Measurements from ENCODE around the gene KLHL35. TPM values are rescaled to one million over a fixed set of nuclear protein-coding genes. Genes with fewer than 3 reads are reported as not detected.

Gene KLHL35
- total and polyA plus RNA-seq, 2 donors from 2014 or later, result 0.26 to 1.8 TPM

- Histone ChIP-seq H3K9ac (ENCODE audit: low read length in 3 of 3) (no peak overlapping the region), H3K27me3 (ENCODE audit: control insufficient read depth, insufficient read depth, low read length) (peaks cover 11% of the 10 kb centered on the region), H3K27ac (ENCODE audit: low read depth in 2 of 2, low read length in 2 of 2) (no peak overlapping the region), H3K4me1 (ENCODE audit: control insufficient read depth in 2 of 3, insufficient read depth in 2 of 3, low read depth in 1 of 3, low read length in 3 of 3) (no peaks in the 10 kb centered on the region), H3K9me3 (ENCODE audit: control insufficient read depth in 2 of 3, insufficient read depth in 1 of 3, low read length in 3 of 3) (no peaks in the 10 kb centered on the region), H3K36me3 (ENCODE audit: control insufficient read depth in 2 of 3, insufficient read depth in 3 of 3, low read length in 3 of 3) (no peaks in the 10 kb centered on the region), H3K4me3 (ENCODE audit: low read length in 3 of 3) (no peak overlapping the region)
- DNase-seq, result no peak
- intact Hi-C loops (cut with DNase I), result no loop called here
- FAIRE-seq, result no peak
- TF ChIP-seq, protein P1, sequence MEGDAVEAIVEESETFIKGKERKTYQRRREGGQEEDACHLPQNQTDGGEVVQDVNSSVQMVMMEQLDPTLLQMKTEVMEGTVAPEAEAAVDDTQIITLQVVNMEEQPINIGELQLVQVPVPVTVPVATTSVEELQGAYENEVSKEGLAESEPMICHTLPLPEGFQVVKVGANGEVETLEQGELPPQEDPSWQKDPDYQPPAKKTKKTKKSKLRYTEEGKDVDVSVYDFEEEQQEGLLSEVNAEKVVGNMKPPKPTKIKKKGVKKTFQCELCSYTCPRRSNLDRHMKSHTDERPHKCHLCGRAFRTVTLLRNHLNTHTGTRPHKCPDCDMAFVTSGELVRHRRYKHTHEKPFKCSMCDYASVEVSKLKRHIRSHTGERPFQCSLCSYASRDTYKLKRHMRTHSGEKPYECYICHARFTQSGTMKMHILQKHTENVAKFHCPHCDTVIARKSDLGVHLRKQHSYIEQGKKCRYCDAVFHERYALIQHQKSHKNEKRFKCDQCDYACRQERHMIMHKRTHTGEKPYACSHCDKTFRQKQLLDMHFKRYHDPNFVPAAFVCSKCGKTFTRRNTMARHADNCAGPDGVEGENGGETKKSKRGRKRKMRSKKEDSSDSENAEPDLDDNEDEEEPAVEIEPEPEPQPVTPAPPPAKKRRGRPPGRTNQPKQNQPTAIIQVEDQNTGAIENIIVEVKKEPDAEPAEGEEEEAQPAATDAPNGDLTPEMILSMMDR (IDR thresholded peaks at IDR 0.05; ENCODE audit: borderline replicate concordance, extremely low read depth, insufficient read depth), result no peak
These were observed 3.8 kb upstream of the KLHL35 start for GRCh38 chr11:75436806-75437205.

- Histone ChIP-seq H3K27me3 (ENCODE audit: control insufficient read depth, insufficient read depth, low read length) (peaks cover 19% of the 10 kb centered on the region), H3K4me1 (ENCODE audit: control insufficient read depth in 2 of 3, insufficient read depth in 2 of 3, low read depth in 1 of 3, low read length in 3 of 3) (peaks cover 0 to 2% (median 0%) of the 10 kb centered on the region in 3 donors), H3K9me3 (ENCODE audit: control insufficient read depth in 2 of 3, insufficient read depth in 1 of 3, low read length in 3 of 3) (no peaks in the 10 kb centered on the region), H3K27ac (ENCODE audit: low read depth in 2 of 2, low read length in 2 of 2) (no peak overlapping the region), H3K9ac (ENCODE audit: low read length in 3 of 3) (no peak overlapping the region), H3K36me3 (ENCODE audit: control insufficient read depth in 2 of 3, insufficient read depth in 3 of 3, low read length in 3 of 3) (no peaks in the 10 kb centered on the region), H3K4me3 (ENCODE audit: low read length in 3 of 3) (no peak overlapping the region)
- intact Hi-C loops (cut with DNase I), result no loop called here
- TF ChIP-seq, protein P1 (IDR thresholded peaks at IDR 0.05; ENCODE audit: borderline replicate concordance, extremely low read depth, insufficient read depth), result no peak
- FAIRE-seq, result no peak
- no peak for DNase-seq
These were observed 2.5 kb upstream of the KLHL35 start for GRCh38 chr11:75435571-75435925.

DNA sequence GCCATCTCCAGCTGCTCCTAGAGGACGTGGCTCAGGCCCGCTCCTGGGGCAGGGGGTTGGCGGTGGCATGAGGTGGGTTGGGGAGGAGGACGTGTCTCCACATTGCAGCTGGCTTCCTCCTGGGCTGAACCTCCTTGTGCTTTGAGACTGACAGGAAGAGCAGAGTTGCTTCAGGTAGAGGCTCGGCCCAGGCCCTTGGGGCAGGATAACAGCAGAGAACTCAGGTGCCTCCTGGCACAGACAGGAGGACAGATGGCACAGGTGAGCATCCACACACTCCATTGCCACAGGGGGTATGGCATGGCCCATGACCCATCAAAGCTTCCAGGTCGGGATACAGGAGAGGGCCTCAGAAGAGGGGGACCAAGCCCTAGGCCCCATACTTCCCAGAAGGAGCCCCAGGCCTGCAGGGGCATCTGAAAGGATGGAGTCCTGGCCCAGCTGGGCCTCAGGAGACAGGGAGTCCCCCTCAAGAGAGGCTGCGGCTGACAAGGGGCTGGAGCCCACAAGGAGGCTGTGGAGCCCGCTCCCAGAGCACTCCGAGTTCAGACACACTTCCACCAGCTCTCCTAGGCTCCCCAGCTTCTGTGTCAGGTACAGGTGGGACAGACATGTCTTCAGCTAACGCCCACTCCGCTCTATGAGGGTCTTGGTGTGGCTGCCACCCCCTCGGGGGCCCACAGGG, 2.0 kb upstream of the KLHL35 start:
- no peaks in the 10 kb centered on the region for H3K9me3 ChIP-seq (ENCODE audit: control insufficient read depth in 2 of 3, insufficient read depth in 1 of 3, low read length in 3 of 3)
- no peaks in the 10 kb centered on the region for H3K36me3 ChIP-seq (ENCODE audit: control insufficient read depth in 2 of 3, insufficient read depth in 3 of 3, low read length in 3 of 3)
- H3K4me1 ChIP-seq (ENCODE audit: control insufficient read depth in 2 of 3, insufficient read depth in 2 of 3, low read depth in 1 of 3, low read length in 3 of 3), result peaks cover 0 to 6% (median 0%) of the 10 kb centered on the region in 3 donors
- peaks cover 19% of the 10 kb centered on the region for H3K27me3 ChIP-seq (ENCODE audit: control insufficient read depth, insufficient read depth, low read length)
- TF ChIP-seq, protein P1 (IDR thresholded peaks at IDR 0.05; ENCODE audit: borderline replicate concordance, extremely low read depth, insufficient read depth), result no peak
- FAIRE-seq (no peak), DNase-seq (no peak)
- H3K4me3 ChIP-seq (ENCODE audit: low read length in 3 of 3), result no peak overlapping the region
- no peak overlapping the region for H3K9ac ChIP-seq (ENCODE audit: low read length in 3 of 3)
- no peak overlapping the region for H3K27ac ChIP-seq (ENCODE audit: low read depth in 2 of 2, low read length in 2 of 2)
- intact Hi-C loops (cut with DNase I), result no loop called here

GRCh38 chr11:75434051-75434450, 1.0 kb upstream of the KLHL35 start:
- TF ChIP-seq, protein P1 (IDR thresholded peaks at IDR 0.05; ENCODE audit: borderline replicate concordance, extremely low read depth, insufficient read depth), result no peak
- DNase-seq (no peak), FAIRE-seq (no peak)
- H3K4me1 ChIP-seq (ENCODE audit: control insufficient read depth in 2 of 3, insufficient read depth in 2 of 3, low read depth in 1 of 3, low read length in 3 of 3), result peaks cover 0 to 10% (median 0%) of the 10 kb centered on the region in 3 donors
- intact Hi-C loops (cut with DNase I), result no loop called here
- no peak overlapping the region for H3K27ac ChIP-seq (ENCODE audit: low read depth in 2 of 2, low read length in 2 of 2)
- H3K4me3 ChIP-seq (ENCODE audit: low read length in 3 of 3), result no peak overlapping the region
- no peaks in the 10 kb centered on the region for H3K9me3 ChIP-seq (ENCODE audit: control insufficient read depth in 2 of 3, insufficient read depth in 1 of 3, low read length in 3 of 3)
- no peaks in the 10 kb centered on the region for H3K36me3 ChIP-seq (ENCODE audit: control insufficient read depth in 2 of 3, insufficient read depth in 3 of 3, low read length in 3 of 3)
- peaks cover 25% of the 10 kb centered on the region for H3K27me3 ChIP-seq (ENCODE audit: control insufficient read depth, insufficient read depth, low read length)
- no peak overlapping the region for H3K9ac ChIP-seq (ENCODE audit: low read length in 3 of 3)
